Right renal pelvis (tissue), 4 donors: ENCODE data around the gene CD34. TPM values are rescaled to one million over a fixed set of nuclear protein-coding genes. Genes with fewer than 3 reads are reported as not detected.
"Not testable (repeated sequence)": the region's sequence is repeated elsewhere in the genome, so short reads cannot be mapped to it uniquely, and the experiment has no call there.

Experiments
- DNase-seq, 4 donors: peaks; one replicate each; pipeline ENCODE4 v3.0.0-alpha.2; 2013; ENCODE audit warnings: low read depth in 4 of 4, low spot score in 3 of 4, missing footprints in 1 of 4
- polyA plus RNA-seq, 4 donors: library from polyadenylated mRNA; unstranded; fragments of 120-200 nt; gene quantifications; one replicate each; pipeline ENCODE4 v1.2.1, GENCODE V29; 2013; ENCODE audit not compliant: insufficient read length in 4 of 4

Gene CD34
- polyA plus RNA-seq, result 100 to 1,000 TPM in 3 of 4 donors, 10 to 100 TPM in 1; 96.2 to 123 (median 118) TPM

GRCh38 chr1:207910591-207911354 lies at the start of gene CD34:
CD34 (minus strand) TSS chr1:207911125; CDS start chr1:207911080, 45 bp downstream.
- no peak for DNase-seq

GRCh38 chr1:207960346-207960745 lies 49.4 kb upstream of the CD34 start:
- no peak for DNase-seq

GRCh38 chr1:207959910-207960309 lies 49.0 kb upstream of the CD34 start:
- no peak for DNase-seq

GRCh38 chr1:207959141-207959825 lies 48.4 kb upstream of the CD34 start:
- DNase-seq, result peak in 1 of 4 donors; percentile 57

- DNase-seq, result no peak
These were observed 47.6 kb upstream of the CD34 start for GRCh38 chr1:207958376-207959139.

GRCh38 chr1:207956986-207957385 lies 46.1 kb upstream of the CD34 start:
- DNase-seq, result no peak

GRCh38 chr1:207954104-207954503 lies 43.2 kb upstream of the CD34 start:
- DNase-seq, result no peak

- no peak for DNase-seq
These were observed 42.0 kb upstream of the CD34 start for GRCh38 chr1:207952617-207953542.

GRCh38 chr1:207951652-207952051 lies 40.7 kb upstream of the CD34 start:
- DNase-seq, result no peak

GRCh38 chr1:207950750-207951149 lies 39.8 kb upstream of the CD34 start:
- DNase-seq, result no peak

- no peak for DNase-seq
These were observed 38.8 kb upstream of the CD34 start for GRCh38 chr1:207949571-207950195.

GRCh38 chr1:207948536-207949250 lies 37.8 kb upstream of the CD34 start:
- no peak for DNase-seq

- DNase-seq, result no peak
These were observed 35.8 kb upstream of the CD34 start for GRCh38 chr1:207946756-207947155.

- no peak for DNase-seq
These were observed 33.6 kb upstream of the CD34 start for GRCh38 chr1:207944571-207944970.

GRCh38 chr1:207942337-207942741 lies 31.4 kb upstream of the CD34 start:
- not testable (repeated sequence) for DNase-seq

- no peak for DNase-seq
These were observed 30.7 kb upstream of the CD34 start for GRCh38 chr1:207941665-207942064.

GRCh38 chr1:207938016-207938415 lies 27.1 kb upstream of the CD34 start:
- no peak for DNase-seq

GRCh38 chr1:207937204-207937603 lies 26.3 kb upstream of the CD34 start:
- no peak for DNase-seq

GRCh38 chr1:207935166-207935583 lies 24.2 kb upstream of the CD34 start:
- no peak for DNase-seq
